Fibroblast of skin of right quadriceps (primary cell): ENCODE results near the gene WDR37.
"Not testable (repeated sequence)": the region's sequence is repeated elsewhere in the genome, so short reads cannot be mapped to it uniquely, and the experiment has no call there.

Source experiments
- DNase-seq: peaks from one replicate; pipeline ENCODE4 v3.0.0-alpha.2; 2013

WDR37 gene

DNA sequence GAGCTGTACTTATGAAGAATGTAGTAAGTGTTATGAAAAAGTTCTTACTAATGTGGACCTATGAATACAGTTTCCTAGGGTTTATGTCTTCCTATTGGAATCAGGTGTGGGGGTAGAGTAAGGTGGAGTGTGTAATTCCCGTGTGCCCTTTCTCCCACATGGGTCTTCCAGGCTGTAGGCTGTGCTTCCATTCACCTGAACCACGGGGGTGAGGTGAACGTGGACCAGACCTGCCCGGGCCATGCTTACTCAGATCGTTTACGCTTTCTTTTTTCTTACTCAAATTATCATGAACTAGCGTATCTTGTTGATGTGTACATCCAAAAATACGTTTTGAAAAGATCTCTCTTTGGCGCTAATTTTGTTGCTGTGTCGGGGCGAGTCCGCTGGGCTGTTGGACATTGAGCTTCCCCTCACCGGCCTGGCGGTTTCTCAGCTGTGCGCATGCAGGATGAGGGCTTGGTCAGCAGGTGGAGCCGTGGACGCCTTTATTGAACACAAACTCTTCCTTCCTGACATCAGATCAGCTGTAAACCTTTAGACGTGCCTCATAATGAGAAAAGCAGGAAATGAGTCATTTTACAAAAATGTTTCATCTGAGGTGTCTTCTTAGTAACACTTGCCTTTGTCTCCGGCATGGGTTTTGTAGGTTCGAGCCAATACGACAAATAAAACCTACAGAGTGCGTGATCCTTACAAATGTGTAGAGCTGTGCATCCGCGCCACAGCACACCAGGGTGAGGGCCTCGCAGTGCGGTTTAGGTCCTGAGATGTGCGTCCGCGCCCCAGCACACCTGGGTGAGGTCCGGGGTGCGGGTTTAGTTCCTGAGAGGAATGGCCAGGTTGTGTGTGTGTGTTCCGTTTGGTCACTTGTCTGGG, 53.8 kb downstream of the WDR37 start:
- peak; percentile 91 for DNase-seq

DNA sequence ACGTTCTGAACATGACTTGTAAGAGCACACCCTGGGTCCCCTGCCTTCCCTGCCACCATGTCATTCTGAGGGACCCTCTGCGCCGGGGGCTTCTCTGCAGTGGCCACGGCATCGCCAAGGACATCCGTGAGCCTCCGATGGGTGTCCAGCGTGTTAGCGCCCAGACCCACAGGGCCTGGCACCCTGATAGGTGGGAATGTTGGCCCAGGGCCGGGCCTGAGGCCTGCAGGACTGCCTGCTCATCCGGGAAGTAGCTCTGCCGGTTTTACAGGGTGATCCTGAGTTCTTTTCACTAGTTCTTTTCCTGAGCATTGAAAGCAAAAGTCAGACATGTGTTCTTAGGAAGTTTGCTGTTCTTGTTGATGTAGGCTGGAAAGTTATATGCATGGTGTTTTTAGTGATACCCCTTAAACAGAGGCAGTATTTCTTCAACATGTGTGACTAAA, 54.5 kb downstream of the WDR37 start:
- no peak for DNase-seq

DNA sequence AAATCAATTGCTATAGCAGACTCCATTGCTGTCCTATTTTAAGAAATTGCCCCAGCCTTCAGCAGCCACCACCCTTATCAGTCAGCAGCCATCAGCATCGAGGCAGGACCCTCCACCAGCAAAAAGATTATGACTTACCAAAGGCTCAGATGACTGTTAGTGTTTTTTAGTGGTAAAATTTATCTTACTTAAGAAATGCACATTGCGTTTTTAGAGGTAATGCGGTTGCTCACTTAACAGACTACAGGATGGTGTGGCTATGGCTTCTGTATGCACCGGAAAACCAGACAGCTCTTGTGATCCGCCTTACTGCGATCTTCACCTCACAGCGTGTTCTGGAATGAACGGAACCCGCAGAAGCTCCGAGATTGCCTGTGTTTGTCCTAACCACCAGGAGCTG, 58.1 kb downstream of the WDR37 start:
- no peak for DNase-seq

DNA sequence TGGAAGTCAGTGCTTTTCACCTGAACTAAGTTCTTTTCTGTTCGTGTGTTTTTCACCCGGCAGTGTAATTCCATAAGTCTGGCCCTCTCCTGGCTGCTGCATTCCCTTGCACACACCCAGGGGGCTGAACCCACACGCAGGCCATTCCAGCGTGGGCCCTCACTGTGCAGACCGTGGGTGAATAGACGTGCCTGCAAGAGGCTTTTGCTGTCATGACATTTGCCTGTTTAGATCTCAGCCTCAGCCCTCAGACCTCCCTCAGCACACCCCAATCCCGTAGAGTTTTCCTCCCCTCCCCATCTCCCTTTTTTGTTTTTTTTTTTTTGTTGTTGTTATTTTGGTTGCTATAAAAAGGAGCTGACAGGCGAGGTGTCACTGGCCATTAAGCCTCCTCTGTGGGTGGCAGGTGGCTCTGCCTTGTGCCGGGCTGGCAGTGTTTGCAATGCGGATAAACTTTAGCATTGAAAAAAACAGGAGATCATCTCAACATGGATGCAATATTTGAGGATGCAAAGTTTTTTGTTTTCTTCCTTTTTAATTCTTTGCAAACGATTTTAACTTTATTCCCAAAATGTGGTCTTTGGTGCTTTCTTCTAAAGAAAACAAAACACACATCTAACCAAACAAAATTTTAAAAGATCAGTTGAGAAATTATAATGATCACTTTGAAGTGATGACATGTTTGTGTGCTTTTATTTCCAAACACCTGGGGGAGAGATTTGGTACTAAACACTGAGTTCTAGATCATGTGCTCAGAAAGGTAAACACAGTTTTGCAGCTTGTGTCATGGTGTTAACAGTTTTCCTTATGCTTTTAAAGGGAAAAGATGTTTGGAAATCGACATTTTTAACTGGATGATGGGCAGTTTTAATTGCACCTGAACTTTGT, 58.8 kb downstream of the WDR37 start:
- no peak for DNase-seq

DNA sequence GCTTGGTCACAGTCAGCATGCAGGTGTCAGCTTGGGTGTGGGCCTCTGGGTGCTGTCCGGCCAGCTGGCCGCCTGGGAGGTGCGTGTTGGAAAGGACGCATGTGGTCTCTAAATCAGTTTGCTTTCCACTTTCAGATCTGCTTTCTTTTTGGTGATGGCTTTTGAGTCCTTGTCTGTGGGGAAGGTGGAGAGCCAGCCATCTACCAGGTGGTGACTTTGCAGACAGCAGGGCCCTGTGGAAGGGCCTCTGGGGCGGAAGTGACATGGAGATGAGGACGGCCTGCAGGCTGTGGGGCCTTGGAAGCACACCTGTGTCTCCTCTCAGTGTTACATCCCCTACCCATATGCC, 59.4 kb downstream of the WDR37 start:
- no peak for DNase-seq

DNA sequence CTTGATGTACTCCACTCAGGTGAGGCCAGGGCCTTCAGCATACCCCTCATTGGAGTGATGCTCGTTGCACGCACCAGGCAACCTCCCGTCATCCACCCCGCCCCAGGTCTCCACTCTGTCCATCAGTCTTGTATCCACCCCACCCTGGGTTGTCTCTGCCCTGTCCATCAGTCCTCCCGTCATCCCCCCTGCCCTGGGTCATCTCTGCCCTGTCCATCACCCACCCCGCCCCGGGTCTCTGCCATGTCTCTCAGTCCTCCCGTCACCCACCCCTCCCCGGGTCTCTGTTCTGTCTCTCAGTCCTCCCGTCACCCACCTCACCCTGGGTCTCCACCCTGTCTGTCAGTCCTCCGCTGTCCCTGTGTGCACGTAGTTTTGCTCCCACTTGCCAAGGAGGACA, 59.9 kb downstream of the WDR37 start:
- no peak for DNase-seq

DNA sequence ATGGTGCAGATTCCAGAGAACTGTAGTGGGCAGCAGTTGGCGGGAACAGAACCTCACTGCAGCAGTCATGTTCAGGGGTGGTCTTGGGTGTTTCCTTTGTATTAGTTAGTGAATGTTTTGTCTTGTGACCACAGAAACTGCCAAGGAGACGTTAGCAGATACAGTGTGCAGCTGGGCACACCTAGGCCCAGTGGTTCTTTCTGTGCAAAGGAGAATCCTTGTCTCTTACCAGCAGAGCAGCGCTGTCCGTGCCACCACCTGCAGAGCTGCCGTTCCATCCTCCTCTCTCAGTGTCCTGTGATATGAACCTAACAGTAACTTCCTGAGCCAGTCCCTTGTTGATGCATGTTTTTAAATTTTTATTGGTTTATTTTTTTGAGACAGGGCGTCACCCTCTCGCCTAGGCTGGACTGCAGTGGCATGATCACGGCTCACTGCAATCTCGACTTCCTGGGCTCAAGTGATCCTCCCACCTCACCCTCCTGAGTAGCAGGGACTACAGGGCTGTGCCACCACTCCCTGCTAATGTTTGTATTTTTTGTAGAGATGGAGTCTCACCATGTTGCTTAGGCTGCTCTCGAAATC, 60.6 kb downstream of the WDR37 start:
- DNase-seq, result no peak

DNA sequence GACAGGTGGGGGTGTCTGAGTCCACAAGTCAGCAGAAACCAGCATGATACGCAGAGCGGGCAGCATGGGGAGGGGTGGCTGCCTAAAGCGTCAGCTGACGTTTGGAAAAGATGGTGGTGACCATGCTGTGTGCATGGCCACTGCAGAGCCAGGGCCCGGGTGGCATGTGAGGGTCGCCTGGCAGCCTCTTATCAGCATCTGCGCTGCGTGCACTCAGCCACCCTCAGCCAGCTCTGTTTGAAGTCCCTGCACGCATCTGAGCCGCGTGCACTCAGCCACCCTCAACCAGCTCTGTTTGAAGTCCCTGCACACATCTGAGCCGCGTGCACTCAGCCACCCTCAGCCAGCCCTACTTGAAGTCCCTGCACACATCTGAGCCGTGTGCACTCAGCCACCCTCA, 61.5 kb downstream of the WDR37 start:
- DNase-seq, result no peak

DNA sequence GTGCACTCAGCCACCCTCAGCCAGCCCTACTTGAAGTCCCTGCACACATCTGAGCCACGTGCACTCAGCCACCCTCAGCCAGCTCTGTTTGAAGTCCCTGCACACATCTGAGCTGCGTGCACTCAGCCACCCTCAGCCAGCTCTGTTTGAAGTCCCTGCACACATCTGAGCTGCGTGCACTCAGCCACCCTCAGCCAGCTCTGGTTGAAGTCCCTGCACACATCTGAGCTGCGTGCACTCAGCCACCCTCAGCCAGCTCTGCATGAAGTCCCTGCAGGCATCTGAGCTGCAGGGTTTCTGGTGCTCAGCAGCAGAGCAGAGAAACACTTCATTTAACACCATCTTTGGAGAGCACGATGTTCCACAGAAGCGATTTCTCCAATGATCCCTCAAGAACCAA, 62.1 kb downstream of the WDR37 start:
- not testable (repeated sequence) for DNase-seq

DNA sequence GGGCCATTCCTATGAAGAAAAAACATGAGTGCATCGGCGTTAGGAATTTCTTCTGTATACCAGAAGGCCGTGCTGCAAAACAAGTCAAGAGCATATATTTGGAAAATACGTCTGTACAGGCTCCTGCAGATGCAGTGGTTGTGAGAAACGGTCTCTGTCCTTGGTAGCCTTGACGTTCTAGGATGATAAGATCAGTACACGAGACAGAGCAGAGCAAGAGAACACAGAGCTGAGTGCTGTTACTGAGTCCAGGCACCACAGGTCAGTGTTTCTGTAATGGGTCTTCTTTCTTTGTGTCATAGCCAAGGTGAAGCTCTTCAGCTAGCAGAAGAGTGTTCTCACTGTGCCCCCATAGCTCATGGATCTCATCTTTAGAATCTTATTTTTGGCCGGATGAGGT, 62.8 kb downstream of the WDR37 start:
- DNase-seq, result no peak

DNA sequence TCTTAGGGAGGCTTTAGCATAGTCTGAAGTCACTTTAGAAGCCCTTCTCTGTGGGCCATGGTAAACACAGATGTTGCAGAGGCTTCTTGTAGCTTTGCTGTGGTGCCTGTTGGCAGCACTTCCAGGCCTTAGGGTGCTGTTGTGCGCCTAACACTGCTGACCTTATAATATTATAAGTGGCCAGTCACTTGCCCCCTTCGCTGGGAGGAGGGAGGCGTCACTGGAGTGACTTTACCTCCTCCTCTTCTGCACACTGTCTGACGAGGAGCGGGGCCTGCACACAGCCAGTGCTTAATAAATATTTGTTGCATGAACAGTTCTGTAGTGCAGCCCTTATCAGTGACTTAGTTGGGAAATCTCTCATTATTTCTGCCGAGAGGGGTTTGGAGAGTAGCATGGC, 63.3 kb downstream of the WDR37 start:
- no peak for DNase-seq

DNA sequence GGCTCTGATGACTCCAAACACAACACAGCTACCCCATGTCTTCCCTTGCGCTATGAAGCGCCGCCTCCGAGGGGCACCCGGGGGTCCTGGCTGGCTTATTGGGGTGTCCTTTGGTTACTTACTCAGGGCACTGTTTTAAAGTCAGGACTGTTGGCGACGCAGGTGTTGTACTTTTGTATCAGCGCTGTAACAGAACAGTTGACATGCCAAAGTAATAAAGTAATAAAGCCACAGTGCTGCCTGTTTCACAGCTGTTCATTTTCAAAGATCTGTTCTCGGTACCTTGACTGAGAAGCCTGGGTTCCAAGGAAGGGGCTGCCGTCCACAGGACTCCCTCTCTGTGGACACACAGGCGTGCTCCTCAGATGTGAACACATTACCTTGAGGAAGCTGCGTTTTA, 64.1 kb downstream of the WDR37 start:
- no peak for DNase-seq

DNA sequence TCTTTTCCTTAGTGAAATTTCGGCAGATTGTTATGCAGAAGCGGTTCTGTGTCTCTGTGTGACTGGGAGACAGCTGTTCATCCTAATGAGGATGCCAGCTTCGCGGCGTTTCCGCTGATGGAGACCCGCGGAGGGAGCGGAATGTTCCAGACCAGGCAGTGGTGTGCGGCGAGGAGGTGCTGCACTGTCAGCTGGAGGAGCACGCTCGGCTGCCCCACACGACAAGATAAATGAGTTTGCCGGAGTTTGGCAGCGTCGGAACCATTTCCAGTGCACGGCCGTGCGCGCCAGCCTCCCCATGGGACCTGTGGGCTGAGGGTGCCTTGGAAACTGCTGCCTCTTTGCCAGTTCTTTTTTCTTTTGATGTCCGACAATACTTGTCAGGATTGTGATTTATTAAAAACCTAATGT, 64.6 kb downstream of the WDR37 start:
- DNase-seq, result peak; percentile 27

DNA sequence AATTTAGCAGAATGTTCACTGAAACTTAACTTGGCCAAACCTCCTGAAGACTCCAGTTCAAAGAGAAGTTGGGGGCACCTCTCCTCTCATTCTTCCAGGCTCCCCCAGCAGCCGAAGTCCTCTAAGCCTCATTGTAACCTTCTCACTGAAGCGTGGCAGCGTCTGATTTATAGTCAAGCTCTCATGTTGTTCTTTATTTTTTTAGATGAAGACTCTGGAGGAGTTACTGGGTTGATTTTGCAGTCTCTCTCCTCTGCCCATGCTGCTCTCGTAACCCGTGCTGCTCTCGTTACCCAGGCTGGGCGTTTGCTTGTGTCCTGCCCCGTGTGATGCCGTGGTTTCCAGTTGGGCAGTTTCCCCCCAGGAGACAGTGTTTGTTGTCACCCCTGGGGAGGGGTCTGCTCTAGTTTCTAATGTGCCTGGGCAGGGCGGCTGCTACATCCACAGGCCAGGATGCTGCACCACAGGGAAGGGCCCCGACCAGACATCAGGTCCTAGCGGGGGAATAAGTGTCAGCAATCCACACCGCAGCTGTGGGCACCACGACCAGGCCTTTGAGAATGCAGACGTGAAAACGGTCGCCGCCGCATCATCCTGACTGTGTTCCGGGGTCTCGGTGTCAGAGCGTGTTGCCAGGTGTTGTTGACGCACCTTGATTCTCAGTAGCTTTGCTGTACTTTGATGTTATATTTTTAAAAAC, 65.2 kb downstream of the WDR37 start:
- DNase-seq, result no peak

DNA sequence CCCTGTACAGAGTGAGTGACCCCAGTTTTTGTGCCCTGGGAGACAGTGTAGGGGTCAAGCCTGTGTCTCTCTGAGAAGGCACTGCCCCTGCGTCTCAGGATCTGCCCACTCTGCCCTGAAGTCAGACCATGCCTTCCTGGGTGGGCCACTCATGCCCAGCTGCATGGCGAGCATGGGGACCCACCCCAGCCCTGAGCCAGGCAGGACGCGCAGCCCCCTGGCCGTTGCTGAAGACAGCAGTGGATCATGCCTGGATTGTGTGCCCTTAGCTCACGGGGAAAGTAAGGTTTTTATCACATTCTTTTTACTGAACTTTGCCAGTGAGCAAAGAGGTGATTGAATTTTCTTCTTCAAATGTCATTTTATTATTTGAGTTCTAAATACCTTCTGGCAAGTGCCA, 66.2 kb downstream of the WDR37 start:
- no peak for DNase-seq

DNA sequence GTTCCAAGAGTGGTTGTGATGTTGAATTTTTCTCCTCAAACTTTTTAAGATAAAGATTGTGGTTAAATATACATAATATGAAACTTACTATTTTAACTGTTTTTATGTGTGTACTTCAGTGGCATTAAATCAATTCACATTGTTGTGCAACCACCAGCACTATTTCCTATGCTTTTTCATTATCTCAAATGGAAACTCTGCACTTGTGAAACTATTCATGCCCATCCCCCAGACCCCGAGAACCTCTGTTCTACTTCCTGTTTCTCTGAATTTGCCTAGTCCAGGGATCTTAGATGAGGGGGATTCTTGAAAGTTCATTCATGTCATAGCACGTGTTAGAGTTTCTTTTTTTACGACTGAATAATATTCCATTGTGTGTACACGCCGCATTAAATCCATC, 67.0 kb downstream of the WDR37 start:
- DNase-seq, result no peak

DNA sequence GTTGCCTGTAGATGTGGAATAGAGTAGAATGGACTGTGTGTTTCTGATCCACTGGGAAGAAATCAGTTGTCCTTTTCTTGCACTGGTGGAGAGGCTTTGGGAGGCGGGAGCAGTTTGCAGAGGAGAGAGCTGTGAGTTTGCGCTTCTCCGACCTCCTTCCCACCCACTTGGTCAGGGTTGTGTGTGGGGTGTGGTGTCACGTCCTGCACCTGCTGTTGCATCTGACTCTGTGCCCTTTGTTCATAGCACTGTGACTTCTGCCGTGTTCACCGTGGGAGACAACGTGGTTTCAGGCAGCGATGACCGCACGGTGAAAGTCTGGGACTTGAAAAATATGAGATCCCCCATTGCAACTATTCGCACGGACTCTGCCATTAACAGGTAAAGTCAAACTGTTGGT, 67.8 kb downstream of the WDR37 start:
- DNase-seq, result no peak

DNA sequence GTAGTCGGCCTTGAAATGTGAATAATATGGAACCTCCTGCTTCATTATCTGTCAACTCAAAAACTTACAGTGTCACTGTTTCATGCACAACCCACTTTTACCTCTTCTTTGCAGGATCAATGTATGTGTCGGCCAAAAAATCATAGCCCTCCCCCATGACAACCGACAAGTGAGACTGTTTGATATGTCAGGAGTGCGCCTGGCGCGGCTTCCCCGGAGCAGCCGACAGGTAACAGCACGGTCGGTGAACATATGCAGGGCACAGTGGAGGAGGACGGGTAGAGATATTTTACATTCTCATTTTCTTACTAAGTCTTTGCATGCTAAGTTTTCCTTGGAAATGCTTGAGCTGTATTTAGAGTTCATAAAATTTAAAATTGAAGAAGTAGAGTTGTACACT, 68.6 kb downstream of the WDR37 start:
- DNase-seq, result no peak

DNA sequence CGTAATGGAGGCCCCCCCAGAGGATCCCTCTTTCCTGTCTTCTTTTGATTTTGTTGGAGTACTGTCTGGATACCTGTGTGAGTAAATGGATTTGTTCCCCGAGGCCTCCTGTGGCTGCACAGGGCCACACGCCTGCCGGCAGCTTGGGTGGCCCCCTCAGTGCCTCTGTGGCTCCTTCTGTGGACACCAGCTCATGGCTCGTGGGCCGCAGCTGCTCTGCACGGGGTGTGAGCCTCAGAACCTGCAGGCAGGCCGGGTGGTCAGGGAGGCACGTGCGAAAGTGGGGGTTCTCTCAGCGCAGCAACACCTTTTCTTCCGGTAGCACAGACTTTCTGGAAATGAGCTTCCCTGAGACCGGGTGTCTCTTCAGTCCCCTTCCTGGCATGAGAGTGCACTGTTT, 70.3 kb downstream of the WDR37 start:
- no peak for DNase-seq

DNA sequence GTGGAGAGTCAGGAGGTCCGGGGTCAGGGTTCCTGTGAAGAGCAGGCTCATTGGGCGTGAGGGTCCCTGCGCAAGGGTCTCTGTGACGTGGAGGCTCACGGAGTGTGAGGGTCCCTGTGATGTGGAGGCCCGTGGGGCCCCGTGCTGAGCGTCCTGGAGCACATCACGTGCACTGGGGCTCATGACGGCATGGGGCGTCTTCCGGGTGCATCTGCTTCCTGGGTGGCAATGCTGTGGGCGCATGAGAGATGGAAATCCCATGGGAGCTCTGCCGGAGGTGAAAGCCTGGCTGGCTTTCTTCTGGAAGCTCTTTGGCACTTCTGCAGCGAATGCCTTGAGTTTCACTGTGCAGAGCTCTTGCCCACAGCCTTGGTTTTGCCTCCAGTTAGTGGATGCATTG, 71.4 kb downstream of the WDR37 start:
- no peak for DNase-seq

DNA sequence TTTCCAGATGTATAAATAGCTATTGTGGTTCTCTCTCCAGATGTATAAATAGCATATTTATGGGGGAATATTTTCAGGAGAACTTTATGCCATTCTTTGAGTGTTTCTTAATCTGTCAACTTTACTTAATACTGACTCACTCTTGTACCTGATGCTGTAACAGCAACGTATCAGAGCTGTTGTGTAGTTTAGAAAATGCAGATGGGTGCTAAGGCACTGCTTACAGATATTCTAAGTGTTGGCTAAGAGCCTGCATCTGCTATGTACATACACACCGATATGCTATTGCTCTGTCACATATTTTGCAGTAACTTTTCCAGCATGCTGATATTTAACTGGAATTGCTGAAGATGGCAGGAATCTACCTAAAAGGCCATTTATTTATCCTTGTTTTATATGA, 71.9 kb downstream of the WDR37 start:
- no peak for DNase-seq

DNA sequence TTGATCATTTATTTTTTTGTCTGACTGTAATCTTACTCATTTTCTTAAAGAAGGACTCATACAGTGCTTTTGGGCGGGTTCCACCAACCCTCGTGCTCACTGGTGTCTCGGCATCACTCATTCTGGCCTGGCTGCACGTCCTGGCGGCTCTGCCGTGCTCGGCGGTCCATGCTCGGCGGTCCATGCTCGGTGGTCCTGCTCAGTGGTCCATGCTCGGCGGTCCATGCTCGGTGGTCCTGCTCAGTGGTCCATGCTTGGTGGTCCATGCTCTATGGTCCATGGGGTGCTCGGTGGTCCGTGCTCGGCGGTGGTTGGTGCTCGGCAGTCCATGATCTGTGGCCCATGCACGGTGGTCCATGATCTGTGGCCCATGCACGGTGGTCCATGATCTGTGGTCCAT, 72.5 kb downstream of the WDR37 start:
- DNase-seq, result no peak

DNA sequence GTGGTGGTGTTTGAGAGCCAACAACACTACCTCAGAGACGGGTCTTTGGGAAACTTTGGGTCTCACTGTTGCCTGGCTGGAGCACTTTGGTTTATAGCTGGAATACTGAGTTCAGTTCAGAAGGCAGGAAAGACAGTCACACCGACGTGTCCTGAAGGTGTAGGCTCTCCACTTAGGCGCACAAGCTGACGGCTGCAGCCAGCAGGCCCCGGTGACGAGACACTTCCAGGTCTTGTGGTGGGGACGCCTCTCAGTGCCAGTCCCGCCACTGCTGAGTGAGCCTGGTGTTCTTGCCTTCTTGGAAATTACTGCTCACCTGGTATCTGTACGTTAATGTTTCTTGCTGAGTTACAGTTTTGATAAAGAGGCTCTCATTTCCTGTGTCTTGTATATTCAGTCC, 74.0 kb downstream of the WDR37 start:
- DNase-seq, result no peak
